K562 (cell line): ENCODE results near the gene ZNF607.

ENCODE experiments used
- ATF6 ChIP-seq: sonication (generic); formaldehyde crosslinking; IDR thresholded peaks from 2 replicates; pipeline ENCODE4 v1.4.0; 2020; ENCODE audit warnings: mild to moderate bottlenecking, missing genetic modification reagents
- EZH2 ChIP-seq: IDR thresholded peaks from 2 replicates; pipeline ENCODE4 v1.6.1; 2012; ENCODE audit warnings: low read depth, mild to moderate bottlenecking, inconsistent platforms, low read length, borderline replicate concordance
- FOXK1 ChIP-seq: sonication (generic); formaldehyde crosslinking; IDR thresholded peaks from 2 replicates; pipeline ENCODE4 v1.8.0; 2022; ENCODE audit warnings: missing genetic modification reagents, mild to moderate bottlenecking, borderline replicate concordance
- HNRNPH1 ChIP-seq: fragments of 200-400 bp; formaldehyde crosslinking; optimal IDR thresholded peaks from 2 replicates; pipeline ENCODE3; 2017; ENCODE audit warnings: low read depth, mild to moderate bottlenecking, low read length, moderate library complexity
- JUNB ChIP-seq: fragments of 450-650 bp; formaldehyde crosslinking; conservative IDR thresholded peaks from 2 replicates; pipeline ENCODE4 v1.4.0; 2020; ENCODE audit warnings: mild to moderate bottlenecking
- KDM1A ChIP-seq, 2 experiments: fragments of 450-650 bp; IDR thresholded peaks; 2 replicates each; pipeline ENCODE4 v1.6.1; 2016; ENCODE audit warnings: mild to moderate bottlenecking in 2 of 2
- REST ChIP-seq, 2 experiments: fragments of 450-650 bp; formaldehyde crosslinking in 1 of 2; IDR thresholded peaks; 2 replicates each; pipeline versions ENCODE4 v1.4.0 to v1.6.1; 2014 to 2020; ENCODE audit warnings: mild to moderate bottlenecking in 2 of 2, borderline replicate concordance in 1 of 2, low read depth in 1 of 2
- RFX5 ChIP-seq: IDR thresholded peaks from 2 replicates; pipeline ENCODE4 v1.6.1; 2011; ENCODE audit warnings: low read depth, mild to moderate bottlenecking, improper control_type of control experiment, low read length
- SMC3 ChIP-seq: conservative IDR thresholded peaks from 2 replicates; pipeline ENCODE4 v1.6.1; 2011; ENCODE audit warnings: low read depth, low read length, improper control_type of control experiment; ENCODE audit not compliant: insufficient read depth
- TEAD4 ChIP-seq, 2 experiments: sonication (generic) in 1 of 2; formaldehyde crosslinking in 1 of 2; IDR thresholded peaks; 2 replicates each; pipeline versions ENCODE4 v1.6.1 to v1.8.0; 2012 to 2022; ENCODE audit warnings: borderline replicate concordance in 1 of 2, inconsistent platforms in 1 of 2, low read length in 1 of 2, mild to moderate bottlenecking in 1 of 2, missing genetic modification reagents in 1 of 2
- U2AF1 ChIP-seq: fragments of 200-400 bp; formaldehyde crosslinking; optimal IDR thresholded peaks from 2 replicates; pipeline ENCODE3; 2017; ENCODE audit warnings: mild to moderate bottlenecking, low read depth, low read length, moderate library complexity
- ZBTB26 ChIP-seq: fragments of 450-650 bp; formaldehyde crosslinking; IDR thresholded peaks from 2 replicates; pipeline ENCODE4 v1.4.0; 2022; ENCODE audit warnings: missing genetic modification characterization

GRCh38 chr19:37655301-37655688 is 64.3 kb downstream of the ZNF607 start, which contains the start of gene ZFP30:
- TF ChIP-seq ZBTB26 = no peak
- no peak for TF ChIP-seq FOXK1 (CRISPR knock-in tag)
- TF ChIP-seq ATF6 = no peak
- TF ChIP-seq HNRNPH1 = no peak
- TF ChIP-seq TEAD4 (IDR thresholded peaks at IDR 0.05; ENCODE audit: low read length) = no peak
- no peak for TF ChIP-seq TEAD4 (CRISPR knock-in tag; IDR thresholded peaks at IDR 0.05; ENCODE audit: borderline replicate concordance)
- no peak for TF ChIP-seq U2AF1
- no peak for TF ChIP-seq KDM1A (IDR thresholded peaks at IDR 0.05)
- no peak for TF ChIP-seq REST (IDR thresholded peaks at IDR 0.05; ENCODE audit: borderline replicate concordance)
- TF ChIP-seq REST (CRISPR knock-in tag; IDR thresholded peaks at IDR 0.05; ENCODE audit: low read depth) = no peak; the same call in 1 of the 2 replicates
- TF ChIP-seq JUNB (CRISPR knock-in tag) = no peak
- no peak for TF ChIP-seq RFX5
- no peak for TF ChIP-seq EZH2
- TF ChIP-seq SMC3 = no peak
